ENCODE results near the gene TACC3.
"Not testable (repeated sequence)": the region's sequence is repeated elsewhere in the genome, so short reads cannot be mapped to it uniquely, and the experiment has no call there.

Gene TACC3

DNA sequence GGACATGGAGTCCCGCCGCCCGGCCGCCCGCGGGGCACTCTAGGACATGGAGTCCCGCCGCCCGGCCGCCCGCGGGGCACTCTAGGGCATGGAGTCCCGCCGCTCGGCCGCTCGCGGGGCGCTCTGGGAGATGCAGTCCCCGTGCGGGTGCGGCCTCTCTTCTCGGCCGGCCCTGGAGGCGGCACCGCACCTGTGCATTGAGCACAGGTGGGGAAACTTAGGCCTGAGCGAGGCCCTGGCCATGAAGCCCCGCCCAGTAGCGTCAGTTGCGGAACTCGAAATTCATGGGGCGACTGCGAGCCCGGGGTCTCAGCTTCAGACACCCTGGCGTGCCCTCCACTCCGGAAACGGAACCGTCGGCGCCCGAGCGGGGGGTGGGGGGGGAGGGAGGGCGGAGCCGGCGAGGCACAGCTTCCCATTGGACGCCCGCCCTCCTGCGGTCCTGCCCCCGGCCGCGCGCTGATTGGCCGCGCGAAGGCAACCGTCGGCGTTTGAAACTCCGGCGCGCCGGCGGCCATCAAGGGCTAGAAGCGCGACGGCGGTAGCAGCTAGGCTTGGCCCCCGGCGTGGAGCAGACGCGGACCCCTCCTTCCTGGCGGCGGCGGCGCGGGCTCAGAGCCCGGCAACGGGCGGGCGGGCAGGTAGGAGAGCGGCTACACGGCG is at the start of gene TACC3, which contains the start of gene TMEM129:
Gene TACC3 (plus strand): TSS at position 519 of the 663 bp plus-strand sequence. CDS start 1,901 bp downstream, outside the sequence.
Gene TMEM129 (minus strand): TSS at position 321 of the 663 bp plus-strand sequence. CDS start 486 bp downstream, outside the sequence.
- peak; percentile 99 for DNase-seq (ENCODE audit: low spot score)

DNA sequence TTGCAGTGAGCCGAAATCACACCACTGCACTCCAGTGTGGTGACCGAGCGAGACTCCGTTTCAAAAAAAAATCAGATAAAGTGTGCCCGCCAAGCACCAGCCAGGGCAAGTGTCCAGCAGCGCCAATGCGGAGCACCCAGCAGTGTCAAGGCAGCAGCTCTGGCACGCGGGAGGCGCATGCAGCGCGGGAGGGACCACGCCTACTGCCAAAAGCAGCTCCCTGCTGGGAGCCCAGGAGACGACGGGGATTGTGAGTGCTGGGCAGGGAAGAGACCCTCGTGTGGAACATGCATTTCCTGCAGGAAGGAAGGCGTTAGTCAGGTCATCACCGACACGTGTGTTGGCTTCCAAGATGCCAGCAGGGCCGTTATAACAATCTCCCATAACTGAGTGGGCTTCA is 47.6 kb upstream of the TACC3 start:
- DNase-seq (ENCODE audit: low spot score), result no peak

DNA sequence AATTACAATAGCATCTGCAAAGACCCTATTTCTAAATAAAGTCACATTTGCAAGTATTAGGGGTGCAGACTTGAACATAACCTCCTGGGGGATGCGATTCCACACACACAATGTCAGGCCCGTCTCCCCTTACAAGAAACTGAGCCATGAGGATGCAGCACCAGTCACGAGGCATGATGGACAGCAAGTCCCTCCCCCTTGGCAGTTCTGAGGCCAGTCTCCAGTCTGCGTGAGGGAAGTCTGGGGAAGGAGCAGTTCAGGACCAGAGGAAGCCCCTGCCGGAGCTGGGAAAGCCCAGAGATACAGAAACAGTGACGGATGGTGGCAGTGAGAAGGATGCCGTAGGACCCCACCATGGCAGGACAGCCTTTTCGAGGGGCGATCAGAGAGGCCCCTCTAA is 46.6 kb upstream of the TACC3 start:
- no peak for DNase-seq (ENCODE audit: low spot score)

DNA sequence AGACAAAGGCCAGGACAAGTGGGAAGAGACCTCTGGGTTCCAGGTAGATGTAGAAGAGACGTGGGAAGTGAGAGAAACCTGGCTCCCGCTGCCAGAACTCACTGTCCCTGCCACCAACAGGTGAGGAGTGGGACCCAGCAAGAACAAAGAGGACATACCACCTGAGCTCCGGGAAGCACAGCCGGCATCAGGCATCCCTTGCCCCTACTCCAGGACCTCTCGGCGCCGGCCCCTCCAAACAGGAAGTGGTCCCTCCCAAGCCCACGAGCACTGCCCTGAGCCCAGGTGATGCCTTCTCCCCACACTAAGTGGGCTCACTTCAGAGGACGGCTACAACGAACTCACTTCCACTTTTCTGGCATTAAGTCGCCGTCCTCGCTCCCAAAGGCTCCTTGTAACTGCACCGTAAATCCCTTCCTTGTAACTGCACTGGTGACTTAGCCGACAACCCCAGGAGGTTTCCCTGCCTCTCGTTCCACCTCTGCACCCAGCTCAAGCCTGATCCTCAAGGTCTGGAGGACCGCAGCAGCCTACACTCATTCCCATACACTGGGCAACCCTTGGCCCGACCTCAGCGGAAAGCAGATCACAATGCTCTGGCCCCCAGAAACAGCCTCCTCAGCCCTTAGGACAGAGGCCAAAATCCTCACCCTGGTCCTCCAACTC is 46.1 kb upstream of the TACC3 start:
- DNase-seq (ENCODE audit: low spot score), result no peak

DNA sequence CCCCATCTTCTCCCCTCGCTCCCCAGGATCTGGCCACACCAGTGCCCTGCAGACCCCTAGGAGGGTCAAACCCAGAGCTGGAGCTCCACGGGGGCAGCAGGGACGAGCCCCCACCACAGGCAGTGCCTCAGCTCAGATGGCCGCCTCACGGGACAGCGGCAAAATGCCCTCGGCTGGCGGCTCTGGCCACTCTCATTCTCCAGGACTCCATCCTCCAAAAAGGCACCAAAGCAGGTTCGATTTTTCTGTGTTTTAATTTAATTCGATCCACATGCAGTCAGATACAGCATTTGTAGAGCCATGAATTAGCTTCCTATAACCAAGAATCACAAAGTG is 45.6 kb upstream of the TACC3 start:
- DNase-seq (ENCODE audit: low spot score), result no peak

DNA sequence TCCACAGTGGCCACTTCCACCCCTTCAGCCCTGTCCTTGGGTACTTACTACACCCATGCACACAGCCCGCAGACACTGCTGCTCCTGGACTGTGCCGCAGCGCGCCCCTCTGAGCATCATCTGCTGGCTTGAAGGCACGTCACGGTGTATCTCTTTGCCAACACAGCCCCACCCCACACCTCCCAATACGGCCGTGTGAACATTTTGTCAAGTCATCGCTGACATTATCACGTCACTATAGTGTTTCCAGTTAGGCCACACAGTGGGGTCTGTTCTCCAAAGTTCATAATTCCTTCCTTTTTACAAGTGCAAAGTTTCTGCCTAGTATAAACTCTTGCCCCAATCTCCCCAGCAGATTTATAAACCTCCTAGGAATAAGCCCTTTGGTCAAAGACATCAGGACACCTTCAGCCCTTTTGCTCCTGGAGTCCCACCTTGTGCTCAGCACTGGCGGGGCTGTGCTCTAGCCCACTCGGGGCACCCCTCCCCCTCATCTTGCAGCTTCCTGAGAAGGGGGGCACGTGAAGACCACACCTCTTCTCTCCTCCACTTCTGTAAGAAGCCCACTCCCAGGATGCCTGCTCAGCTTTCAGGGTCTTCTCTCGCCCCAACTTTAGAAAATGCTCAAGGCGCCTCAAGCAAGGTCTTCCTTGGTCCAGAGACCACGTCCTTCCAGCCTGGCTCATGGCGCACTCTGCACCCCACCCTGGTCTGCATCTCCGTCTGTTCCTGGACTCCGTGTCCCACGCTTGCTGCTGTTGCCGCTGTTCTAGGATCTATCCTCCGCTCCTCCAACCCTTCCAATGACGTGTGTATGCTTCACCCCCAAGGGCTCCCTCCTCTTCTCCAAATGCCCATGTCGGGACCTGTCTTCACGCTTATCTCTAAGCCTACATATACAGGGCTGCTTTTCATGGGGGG is 44.5 kb upstream of the TACC3 start:
- no peak for DNase-seq (ENCODE audit: low spot score)

DNA sequence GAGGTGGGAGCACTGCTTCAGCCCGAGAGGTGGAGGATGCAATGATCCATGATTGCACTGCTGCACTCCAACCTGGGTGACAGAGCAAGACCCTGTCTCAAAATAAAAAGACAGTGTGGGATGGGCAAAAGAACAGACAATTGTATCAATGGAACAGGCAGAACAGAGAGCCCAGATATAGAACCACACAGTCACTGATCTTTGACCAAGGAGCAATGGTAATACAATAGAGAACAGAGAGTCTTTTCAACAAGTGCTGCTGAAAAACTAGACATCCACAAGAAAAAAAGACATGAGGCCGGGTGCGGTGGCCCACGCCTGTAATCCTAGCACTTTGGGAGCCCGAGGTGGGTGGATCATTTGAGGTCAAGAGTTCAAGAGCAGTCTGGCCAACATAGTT is 43.1 kb upstream of the TACC3 start:
- DNase-seq (ENCODE audit: low spot score), result no peak

DNA sequence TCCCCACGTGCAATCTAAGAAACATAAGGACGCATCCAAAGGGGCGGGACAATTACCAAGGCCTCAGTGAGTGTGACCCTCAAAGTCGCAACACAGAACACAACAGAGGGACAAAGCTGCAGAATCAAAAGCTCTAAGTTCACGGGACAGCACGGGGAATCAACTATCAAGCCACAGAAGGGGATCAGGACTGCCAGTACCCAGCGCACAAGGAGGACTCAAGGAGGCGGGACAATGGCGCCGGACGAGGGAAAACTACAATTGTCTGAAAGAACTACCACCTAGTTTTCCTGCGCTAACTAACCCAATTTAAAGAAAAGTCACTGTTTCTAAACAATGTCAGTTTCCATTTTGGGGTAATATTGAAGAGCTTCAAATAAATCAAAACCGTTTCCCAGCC is 38.5 kb upstream of the TACC3 start:
- DNase-seq (ENCODE audit: low spot score), result no peak

DNA sequence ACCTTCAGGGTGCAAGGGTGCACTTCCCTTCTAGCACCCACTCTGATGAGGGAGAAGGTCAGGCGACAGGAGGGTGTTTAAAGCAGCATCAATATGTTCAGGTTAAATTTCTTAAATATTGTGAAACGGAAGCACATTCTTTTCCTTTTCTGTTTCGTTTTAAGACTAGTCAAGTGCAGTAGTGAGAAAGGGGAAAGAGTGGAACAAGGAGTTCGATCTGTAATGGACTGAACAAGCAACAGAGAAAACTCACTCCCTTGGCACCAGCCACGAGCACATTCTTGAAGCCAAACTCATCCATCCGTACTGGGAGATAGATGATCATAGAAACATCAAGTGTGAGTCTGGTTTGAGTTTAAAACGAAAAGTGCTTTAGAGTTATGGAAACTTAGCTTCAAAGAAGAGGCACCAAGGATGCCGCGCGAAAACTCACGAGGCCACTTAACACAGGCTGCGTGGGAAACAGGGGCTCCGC is 38.0 kb upstream of the TACC3 start:
- DNase-seq (ENCODE audit: low spot score), result peak; percentile 76

DNA sequence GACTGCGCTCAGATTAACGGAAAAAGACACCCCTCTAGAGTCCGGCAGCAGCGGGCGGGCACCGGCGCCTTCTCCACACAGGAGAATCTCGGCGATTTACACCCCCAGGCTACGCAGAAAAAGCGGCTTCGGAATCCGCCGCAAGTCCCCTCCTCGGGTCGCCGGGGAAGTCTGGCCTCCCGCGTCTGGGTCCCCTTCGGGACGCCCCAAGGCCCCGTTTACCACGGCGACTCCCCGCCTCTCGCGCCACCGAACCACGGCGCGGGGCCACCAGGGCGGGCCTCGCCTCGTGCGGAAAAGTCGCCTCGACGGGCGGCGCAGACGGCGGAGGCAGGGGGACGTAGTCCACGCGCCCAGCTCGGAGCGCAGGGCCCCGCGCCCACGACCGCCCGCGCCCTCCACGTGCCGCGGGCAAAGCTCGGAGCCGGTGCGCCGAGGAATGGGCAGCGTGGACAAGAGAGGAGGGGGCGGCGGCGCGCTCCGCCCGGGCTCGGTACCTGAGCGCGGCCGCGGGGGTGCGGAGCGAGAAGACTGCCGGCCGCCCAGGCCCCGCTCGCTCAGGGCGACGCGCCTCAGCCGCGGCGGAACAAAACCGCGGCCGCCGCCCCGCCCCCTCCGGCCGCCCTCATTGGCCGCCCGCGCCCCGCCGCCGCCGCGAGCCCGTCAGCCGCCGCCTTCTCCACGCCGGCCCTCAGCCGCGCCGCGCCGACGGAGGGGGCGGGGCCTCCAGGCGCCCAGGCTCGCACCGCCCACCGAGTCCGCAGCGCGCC is 37.4 kb upstream of the TACC3 start, which contains the start of gene FAM53A:
Gene FAM53A (minus strand): TSS at position 578 of the 770 bp plus-strand sequence. CDS start 15,572 bp downstream, outside the sequence.
- DNase-seq (ENCODE audit: low spot score), result peak; percentile 97

DNA sequence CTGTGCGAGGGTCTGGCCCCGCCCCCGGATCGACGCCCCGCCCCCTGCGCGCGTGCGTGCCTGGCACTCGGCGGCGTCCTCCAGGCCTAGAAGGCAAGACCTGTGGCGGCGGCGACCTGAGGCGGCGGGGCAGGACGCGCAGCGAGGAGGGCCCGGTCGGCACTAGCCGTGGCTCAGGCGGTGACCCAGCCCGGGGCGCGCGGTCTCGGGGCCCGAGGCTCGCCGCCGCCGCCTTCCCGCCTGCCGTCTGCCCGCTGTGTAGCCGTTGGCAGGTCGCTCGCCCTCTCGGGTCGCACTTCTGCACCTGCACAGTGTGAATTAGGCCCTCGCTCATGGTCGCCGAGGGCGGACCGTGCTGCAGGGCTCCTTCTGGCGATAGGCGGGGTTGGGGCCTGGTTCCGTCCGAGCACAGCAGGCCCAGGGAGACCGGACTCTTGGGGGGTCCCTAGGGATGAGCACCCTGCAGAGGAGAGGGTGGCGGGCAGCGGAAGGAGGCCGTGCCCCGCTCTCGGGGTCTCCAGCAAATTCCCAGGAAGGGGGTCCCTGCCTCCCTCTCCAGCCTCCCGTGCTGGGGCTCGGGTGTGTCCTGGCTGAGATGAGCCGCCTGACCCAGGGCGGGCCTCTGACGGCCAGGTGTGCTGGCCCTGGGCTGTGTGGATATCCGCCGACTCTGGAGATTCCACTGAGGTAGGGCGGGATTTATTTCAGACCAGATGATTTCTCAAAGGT is 36.7 kb upstream of the TACC3 start:
- no peak for DNase-seq (ENCODE audit: low spot score)

DNA sequence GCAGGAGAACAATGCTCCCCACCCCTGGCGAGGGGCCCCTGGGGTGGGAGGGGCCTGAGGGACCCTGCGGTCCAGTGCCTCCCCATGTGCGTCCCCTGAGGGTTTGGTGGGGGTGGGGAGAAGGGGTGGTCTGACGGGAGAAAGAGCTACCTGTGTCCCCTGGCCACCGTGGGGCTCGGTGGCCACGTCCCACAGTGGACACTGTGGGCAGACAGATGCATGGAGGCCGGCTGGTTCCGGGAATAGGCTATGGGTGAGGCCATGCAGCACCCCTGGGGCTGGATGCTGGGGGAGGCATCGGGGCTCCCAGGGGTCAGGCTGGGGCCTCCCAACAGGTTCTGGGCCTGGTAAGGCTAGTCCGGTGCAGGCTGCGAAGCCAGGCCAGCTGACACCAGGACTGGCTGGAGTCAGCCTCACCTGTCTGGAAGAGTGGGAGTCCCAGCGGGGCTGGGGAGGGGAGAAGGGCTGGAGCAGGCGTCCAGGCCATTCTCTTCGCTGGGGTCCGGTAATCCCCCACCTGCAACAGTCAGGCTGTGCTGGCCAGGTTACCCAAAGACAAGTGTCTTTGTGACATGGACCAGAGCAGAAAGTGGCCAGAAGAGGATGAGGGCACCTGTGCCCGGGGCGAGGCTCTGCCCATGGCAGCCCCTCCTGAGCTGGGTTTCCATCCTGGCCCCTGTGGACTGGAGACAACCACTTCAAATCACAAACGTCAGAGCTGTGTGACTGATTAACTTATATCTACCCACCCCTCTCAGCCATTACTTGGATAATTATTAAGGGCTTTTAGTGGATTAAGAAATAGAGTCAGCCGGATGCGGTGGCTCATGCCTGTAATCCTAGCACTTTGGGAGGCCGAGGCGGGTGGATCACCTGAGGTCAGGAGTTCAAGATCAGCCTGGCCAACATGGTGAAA is 35.8 kb upstream of the TACC3 start:
- no peak for DNase-seq (ENCODE audit: low spot score)

DNA sequence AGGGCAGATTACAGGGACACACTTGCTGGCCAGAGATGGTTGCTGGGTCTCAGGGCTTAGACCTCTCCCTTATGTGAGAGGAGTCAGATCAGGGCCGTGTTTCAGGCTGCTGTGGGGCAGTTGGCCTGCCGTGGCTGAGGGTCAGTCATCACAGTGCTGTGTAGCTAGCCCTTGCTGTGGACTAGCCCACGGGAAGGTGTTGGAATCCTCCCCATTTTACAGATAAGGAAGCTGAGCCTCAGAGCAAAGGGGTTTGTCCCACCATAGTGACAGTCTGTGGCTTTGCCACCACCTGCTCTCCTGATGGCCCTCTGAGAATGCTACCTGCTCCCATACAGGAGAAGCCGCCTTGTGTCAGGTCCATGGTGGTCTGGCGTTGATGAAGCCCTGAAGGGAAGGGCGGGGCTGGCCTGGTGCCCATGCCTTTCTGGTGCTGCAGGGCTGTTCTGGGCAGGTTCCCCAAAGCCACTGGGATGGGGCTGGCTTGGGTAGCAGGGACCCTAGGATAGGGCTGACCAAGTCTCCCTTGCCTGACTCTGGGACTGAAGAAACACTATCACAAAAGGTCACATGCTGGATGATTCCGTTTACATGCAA is 34.8 kb upstream of the TACC3 start:
- DNase-seq (ENCODE audit: low spot score), result no peak

DNA sequence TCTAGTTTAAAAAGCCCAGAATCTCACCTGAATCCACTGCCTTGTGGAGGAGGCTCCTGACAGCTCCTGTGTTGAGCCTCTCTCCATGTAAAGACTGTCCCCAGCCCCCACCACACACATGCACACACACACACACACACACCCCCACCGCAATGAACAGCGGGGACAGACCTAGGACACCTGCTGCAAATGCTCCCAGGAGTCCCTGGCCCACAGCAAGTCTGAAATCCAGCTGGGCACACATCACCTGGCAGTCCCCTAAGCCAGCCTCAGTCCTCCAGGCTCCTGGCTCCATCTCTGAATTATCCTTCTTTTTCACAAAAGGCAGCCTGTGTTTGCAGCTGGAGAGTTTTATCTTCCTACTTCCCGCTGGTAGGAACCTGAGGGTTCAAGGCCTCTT is 30.6 kb upstream of the TACC3 start:
- no peak for DNase-seq (ENCODE audit: low spot score)

DNA sequence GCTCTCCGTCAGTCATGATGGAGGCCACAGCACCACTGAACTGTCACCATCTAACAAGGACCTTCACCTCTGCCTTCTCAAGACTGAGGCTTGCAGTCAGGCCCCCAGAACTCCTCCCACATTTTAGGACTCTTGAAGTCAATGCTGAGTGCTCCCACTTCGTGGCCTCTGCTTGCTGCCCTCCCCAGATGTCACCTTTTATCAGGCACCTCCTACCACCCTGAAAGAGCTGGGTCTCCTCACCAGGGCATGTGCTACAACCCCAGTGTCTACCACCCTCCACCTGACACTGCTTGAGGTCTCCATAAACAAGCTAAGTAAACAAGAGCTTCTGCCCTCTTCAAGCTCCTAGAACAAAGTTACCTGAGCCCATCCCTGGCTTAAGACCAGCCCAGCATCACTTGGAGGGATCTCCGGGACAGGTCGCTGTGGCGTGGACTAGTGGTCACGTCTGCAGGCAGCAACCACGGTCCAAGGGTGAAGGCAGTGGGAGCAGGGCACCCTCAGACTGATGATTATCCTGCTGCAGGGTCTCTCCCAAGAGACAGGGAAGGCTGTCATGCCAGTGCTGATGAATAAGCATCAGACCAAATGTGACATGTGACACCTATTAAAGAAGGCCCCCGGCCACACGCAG is 29.5 kb upstream of the TACC3 start:
- DNase-seq (ENCODE audit: low spot score), result no peak

DNA sequence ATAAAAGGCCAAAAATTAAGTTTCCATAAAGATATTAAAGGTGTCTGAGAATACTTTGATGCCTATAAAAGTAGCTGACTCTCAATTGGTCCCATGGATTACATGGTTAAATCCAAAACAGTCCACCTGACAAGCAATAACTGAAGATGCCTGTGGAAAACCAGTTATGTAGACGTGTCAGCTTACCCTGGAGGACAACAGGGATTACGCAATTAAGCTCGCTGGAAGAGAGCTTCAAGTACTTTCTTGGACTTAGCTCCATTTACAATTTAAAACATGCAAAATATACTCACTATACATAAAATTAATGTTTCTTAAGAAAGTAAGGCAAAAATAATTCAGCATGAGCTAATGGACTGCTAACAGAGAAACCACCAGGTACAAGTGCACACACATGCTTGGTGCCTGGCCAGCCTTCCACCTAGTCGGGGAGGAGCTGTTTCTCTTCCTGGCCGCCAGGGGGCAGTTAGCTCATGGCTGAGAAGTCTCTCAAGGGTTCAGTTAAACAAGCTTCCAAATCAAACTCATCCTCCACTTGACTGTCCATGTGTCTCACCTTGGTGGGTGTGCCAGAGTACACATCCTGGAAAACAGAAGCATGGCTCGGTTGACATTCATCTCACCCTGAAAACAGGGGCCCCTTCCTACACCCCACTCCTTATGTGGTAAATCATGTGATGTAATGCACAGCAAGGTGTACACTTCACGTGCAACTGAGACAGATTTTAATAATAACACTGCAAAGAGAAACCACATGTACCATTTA is 28.0 kb upstream of the TACC3 start:
- peak; percentile 79 for DNase-seq (ENCODE audit: low spot score)

DNA sequence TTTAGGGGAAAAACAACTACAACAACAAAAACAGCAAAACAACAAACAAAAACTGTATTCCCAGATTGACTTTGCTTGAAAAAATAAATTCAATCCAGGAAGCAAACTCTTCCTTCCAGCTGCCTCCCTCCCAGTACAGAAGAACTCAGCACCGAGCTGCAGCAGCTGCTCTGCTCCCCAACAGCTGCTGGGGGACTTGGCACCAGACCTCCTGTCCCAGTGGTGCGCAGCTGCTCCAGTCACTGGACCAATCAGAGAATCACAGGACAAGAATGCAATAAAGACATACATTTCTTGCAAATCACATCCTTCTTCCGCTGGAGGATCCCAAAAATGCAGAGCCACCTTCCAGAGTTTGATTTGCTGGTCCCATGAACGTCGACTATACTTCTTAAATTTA is 25.4 kb upstream of the TACC3 start:
- DNase-seq (ENCODE audit: low spot score), result no peak

DNA sequence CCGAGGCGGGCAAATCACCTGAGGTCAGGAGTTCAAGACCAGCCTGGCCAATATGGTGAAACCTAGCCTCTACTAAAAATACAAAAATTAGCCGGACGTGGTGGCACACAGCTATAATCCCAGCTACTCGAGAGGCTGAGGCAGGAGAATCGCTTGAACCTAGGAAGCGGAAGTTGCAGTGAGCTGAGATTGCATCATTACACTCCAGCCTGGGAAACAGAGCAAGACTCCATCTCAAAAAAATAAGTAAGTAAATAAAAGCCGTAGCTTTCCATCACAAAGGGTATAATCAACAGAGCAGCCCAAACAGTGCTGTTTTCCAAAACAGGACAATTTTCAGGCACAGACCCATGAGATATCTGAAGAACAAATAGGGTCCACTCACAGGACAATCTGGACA is 19.6 kb upstream of the TACC3 start:
- DNase-seq (ENCODE audit: low spot score), result not testable (repeated sequence)

Measured in AG08395 (cell line).